Esophagus squamous epithelium (tissue), 5 donors: Measurements from ENCODE around the gene MCAM. TPM values are rescaled to one million over a fixed set of nuclear protein-coding genes. Genes with fewer than 3 reads are reported as not detected.

Source experiments
- DNase-seq: peaks from one replicate; lab custom pipeline; 2025; lab: John Stamatoyannopoulos, UW
- H3K27ac ChIP-seq, 4 donors: fragments of 200-600 bp; sonication (generic); one replicate each; pipeline ENCODE4 v1.5.1; 2016 to 2019; ENCODE audit warnings: mild to moderate bottlenecking in 1 of 4
- H3K27me3 ChIP-seq, 4 donors: fragments of 200-600 bp; sonication (generic); 1 replicate in 3 of 4; 2 replicates in 1 of 4; pipeline versions ENCODE4 v1.5.1 to v1.6.0; 2017 to 2021; ENCODE audit warnings: antibody characterized with exemption in 1 of 4
- H3K36me3 ChIP-seq, 3 donors: fragments of 200-600 bp; sonication (generic); one replicate each; pipeline ENCODE4 v1.5.1; 2016 to 2019
- H3K4me1 ChIP-seq, 3 donors: fragments of 200-600 bp; sonication (generic); one replicate each; pipeline ENCODE4 v1.5.1; 2017 to 2019
- H3K4me3 ChIP-seq, 4 donors: fragments of 200-600 bp; sonication (generic); 1 replicate in 3 of 4; 2 replicates in 1 of 4; pipeline ENCODE4 v1.5.1; 2016 to 2019; ENCODE audit warnings: mild to moderate bottlenecking in 2 of 4, moderate library complexity in 1 of 4
- H3K9me3 ChIP-seq, 3 donors: fragments of 200-600 bp; sonication (generic); one replicate each; pipeline ENCODE4 v1.5.1; 2016 to 2019
- CTCF ChIP-seq, 6 experiments: fragments of 450-650 bp in 4 of 6; fragments of 200-600 bp in 2 of 6; sonication (generic) in 2 of 6; IDR thresholded peaks; one replicate each; pipeline ENCODE4 v1.5.1; 2016 to 2019; ENCODE audit warnings: antibody characterized with exemption in 6 of 6, mild to moderate bottlenecking in 4 of 6, moderate library complexity in 4 of 6
- POLR2A ChIP-seq, 4 donors: fragments of 450-650 bp; IDR thresholded peaks; one replicate each; pipeline ENCODE4 v1.6.1; 2017; ENCODE audit warnings: antibody characterized with exemption in 4 of 4, mild to moderate bottlenecking in 4 of 4, moderate library complexity in 3 of 4
- WGBS, 2 donors: methylation state at CpG; one replicate each; pipeline ENCODE4 v1.1.5; 2018; 5-methylcytosine and 5-hydroxymethylcytosine counted together
- intact Hi-C: fragments of 100-400 bp; cut with DNase I; formaldehyde crosslinking; loops from one replicate; pipeline ENCODE4 v1.15.0; 2022
- total RNA-seq, 4 donors: library from RNA; depleted of rRNA; stranded (reverse); fragments of >200 nt; gene quantifications; one replicate each; pipeline ENCODE4 v1.1.0, GENCODE V29; 2016
- donor health status: DM: yes; HTN: yes; CAD: no.

The MCAM gene
- total RNA-seq, 4 donors from 2014 or later = 20.8 to 169 (median 80.9) TPM

- intact Hi-C loops = loop anchor here (5.0 kb wide), 1 partner anchor 114 kb away; the partner anchor contains the start of gene CBL
- Histone ChIP-seq H3K4me1 (peaks cover 44 to 67% (median 53%) of the 10 kb centered on the region in 3 donors), H3K4me3 (peak overlapping the region; percentile 31 to 82 (median 52))
Observed at GRCh38 chr11:119320776-119321524, 4.0 kb upstream of the MCAM start.

DNA sequence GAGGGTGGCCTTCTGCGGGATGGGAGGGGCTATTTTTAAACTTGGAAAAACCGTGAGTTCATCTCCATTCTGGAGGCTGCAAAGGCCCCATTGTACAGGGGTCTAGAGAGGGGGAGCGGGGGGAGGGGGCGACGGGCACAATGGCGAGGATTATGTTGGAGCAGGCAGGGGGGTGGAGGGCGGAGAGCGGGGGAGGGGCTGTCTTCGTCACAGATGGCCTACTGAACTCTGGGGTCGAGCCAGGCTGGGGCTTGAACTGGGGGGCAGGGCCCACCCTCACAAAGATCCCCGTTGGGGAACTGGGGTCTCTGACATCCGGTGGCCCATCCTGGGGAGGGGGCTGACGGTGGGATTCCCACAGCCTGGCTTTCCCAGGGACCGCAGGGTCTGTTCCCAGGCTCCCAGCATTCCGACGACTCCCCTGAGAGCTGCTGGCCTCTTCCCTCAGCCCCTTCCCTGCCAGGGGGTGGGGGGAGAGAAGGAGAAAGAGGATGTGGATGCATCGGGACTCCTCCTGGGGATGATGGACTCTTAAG lies 3.4 kb upstream of the MCAM start:
- H3K4me1 ChIP-seq = peaks cover 48 to 73% (median 59%) of the 10 kb centered on the region in 3 donors
- DNase-seq = no peak
- peak overlapping the region; percentile 81 to 94 (median 90) for H3K27ac ChIP-seq
- 21 to 74% methylated on average over 4 to 6 of the region's 17 CpGs for WGBS, 2 donors
- peaks cover 0 to 37% (median 3%) of the 10 kb centered on the region in 4 donors for H3K27me3 ChIP-seq
- H3K9me3 ChIP-seq = no peaks in the 10 kb centered on the region
- TF ChIP-seq POLR2A (IDR thresholded peaks at IDR 0.05) = no peak
- no peak for TF ChIP-seq CTCF (IDR thresholded peaks at IDR 0.05)
- peak overlapping the region; percentile 31 to 82 (median 52) for H3K4me3 ChIP-seq
- intact Hi-C loops = loop anchor here (5.0 kb wide), 1 partner anchor 113 kb away; the partner anchor contains the start of gene CBL
- H3K36me3 ChIP-seq = no peaks in the 10 kb centered on the region

More at GRCh38 chr11:119320776-119321524, 4.0 kb upstream of the MCAM start:
- peak in 2 of 4 donors; percentile 72 to 81 for TF ChIP-seq POLR2A (IDR thresholded peaks at IDR 0.05)
- TF ChIP-seq CTCF (IDR thresholded peaks at IDR 0.05) = no peak
- Histone ChIP-seq H3K27ac (peak overlapping the region; percentile 81 to 94 (median 90)), H3K27me3 (peaks cover 0 to 31% (median 3%) of the 10 kb centered on the region in 4 donors), H3K9me3 (no peaks in the 10 kb centered on the region), H3K36me3 (no peaks in the 10 kb centered on the region)
- no peak for DNase-seq
- WGBS, 2 donors = 0% methylated on average over 7 to 12 of the region's 60 CpGs

DNA sequence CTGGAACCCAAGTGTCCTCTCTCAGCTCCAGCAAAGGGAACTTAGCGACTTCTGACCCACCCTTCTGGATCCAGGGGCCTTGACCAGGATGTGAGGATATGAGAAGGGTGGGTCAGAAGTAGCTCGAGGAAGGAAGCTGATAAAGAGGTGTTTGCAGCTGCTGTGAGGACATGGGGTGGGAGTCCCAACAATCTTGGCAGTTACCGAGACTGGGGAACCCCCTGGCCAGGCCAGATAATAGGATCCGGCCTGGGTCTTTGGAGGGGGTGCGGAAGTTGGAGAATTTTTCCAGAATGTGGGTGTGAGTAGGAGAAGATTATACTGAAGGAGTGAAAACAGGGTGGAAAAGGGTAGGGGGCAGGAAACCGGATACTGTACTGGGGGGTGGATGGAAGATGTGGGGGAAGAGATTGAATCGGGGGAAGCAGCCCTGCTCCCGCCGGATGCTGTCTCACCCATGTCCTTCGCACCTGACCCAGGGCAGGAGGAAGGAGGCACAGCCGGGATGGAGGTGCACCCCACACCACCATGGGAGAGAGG lies 2.8 kb upstream of the MCAM start:
- Histone ChIP-seq H3K4me1 (peaks cover 52 to 79% (median 64%) of the 10 kb centered on the region in 3 donors), H3K27me3 (peaks cover 0 to 42% (median 3%) of the 10 kb centered on the region in 4 donors), H3K4me3 (peak overlapping the region in 2 of 4 donors; percentile 55 to 82), H3K27ac (peak overlapping the region; percentile 81 to 94 (median 90)), H3K9me3 (no peaks in the 10 kb centered on the region), H3K36me3 (no peaks in the 10 kb centered on the region)
- no peak for TF ChIP-seq POLR2A (IDR thresholded peaks at IDR 0.05)
- TF ChIP-seq CTCF (IDR thresholded peaks at IDR 0.05) = no peak
- intact Hi-C loops = loop anchor here (5.0 kb wide), 1 partner anchor 112 kb away; the partner anchor contains the start of gene CBL
- WGBS, 2 donors = 48 to 65% methylated on average over 9 to 10 of the region's 11 CpGs
- DNase-seq = no peak

GRCh38 chr11:119319136-119319699 lies 2.3 kb upstream of the MCAM start:
- H3K9me3 ChIP-seq = no peaks in the 10 kb centered on the region
- WGBS, 2 donors = 61 to 85% methylated on average over 2 to 4 of the region's 8 CpGs
- H3K4me1 ChIP-seq = peaks cover 52 to 84% (median 64%) of the 10 kb centered on the region in 3 donors
- no peak for DNase-seq
- H3K27ac ChIP-seq = peak overlapping the region; percentile 81 to 94 (median 90)
- H3K36me3 ChIP-seq = peaks cover 0 to 2% (median 0%) of the 10 kb centered on the region in 3 donors
- peaks cover 0 to 47% (median 3%) of the 10 kb centered on the region in 4 donors for H3K27me3 ChIP-seq
- peak overlapping the region in 1 of 4 donors; percentile 82 for H3K4me3 ChIP-seq
- intact Hi-C loops = no loop called here
- no peak for TF ChIP-seq POLR2A (IDR thresholded peaks at IDR 0.05)
- TF ChIP-seq CTCF (IDR thresholded peaks at IDR 0.05) = no peak
